Testis (tissue), 3 donors: Measurements from ENCODE around the gene FXYD7. TPM values are rescaled to one million over a fixed set of nuclear protein-coding genes. Genes with fewer than 3 reads are reported as not detected.

ENCODE experiments used
- DNase-seq: peaks from one replicate; pipeline ENCODE4 v3.0.0-alpha.2; 2019
- H3K27ac ChIP-seq, 2 donors: fragments of 200-600 bp; sonication (generic); one replicate each; pipeline ENCODE4 v1.5.1; 2019
- H3K27me3 ChIP-seq: fragments of 200-600 bp; sonication (generic); one replicate; pipeline ENCODE4 v1.5.1; 2019
- H3K36me3 ChIP-seq: fragments of 200-600 bp; sonication (generic); one replicate; pipeline ENCODE4 v1.5.1; 2017; ENCODE audit warnings: low read depth; ENCODE audit errors: missing control alignments
- H3K4me1 ChIP-seq: fragments of 200-600 bp; sonication (generic); one replicate; pipeline ENCODE4 v1.5.1; 2019
- H3K4me3 ChIP-seq, 2 donors: fragments of 200-600 bp; sonication (generic); one replicate each; pipeline ENCODE4 v1.5.1; 2017 to 2019
- H3K9me3 ChIP-seq: fragments of 200-600 bp; sonication (generic); one replicate; pipeline ENCODE4 v1.5.1; 2017
- CTCF ChIP-seq, 3 experiments: fragments of 450-650 bp in 2 of 3; fragments of 200-600 bp in 1 of 3; sonication (generic) in 1 of 3; IDR thresholded peaks; one replicate each; pipeline ENCODE4 v1.5.1; 2016 to 2019; ENCODE audit warnings: antibody characterized with exemption in 3 of 3, mild to moderate bottlenecking in 2 of 3, moderate library complexity in 1 of 3
- POLR2A ChIP-seq: fragments of 450-650 bp; IDR thresholded peaks from one replicate; pipeline ENCODE4 v1.6.1; 2017; ENCODE audit warnings: antibody characterized with exemption, mild to moderate bottlenecking, moderate library complexity
- WGBS, 2 donors: methylation state at CpG; one replicate each; pipeline ENCODE4 v1.1.5; 2018; 5-methylcytosine and 5-hydroxymethylcytosine counted together
- intact Hi-C: fragments of 100-400 bp; cut with DNase I; formaldehyde crosslinking; loops from one replicate; pipeline ENCODE4 v1.15.1; 2023; ENCODE audit warnings: low total_unique reads
- polyA plus RNA-seq: library from polyadenylated mRNA; stranded (reverse); fragments of 350-450 nt; fragmentation: Illumina TruSeq; extraction: RNeasy Lipid Tissue Mini Kit (QIAGEN cat#74804); gene quantifications from one replicate; pipeline ENCODE4 v1.2.3, GENCODE V29; 2014; ENCODE audit warnings: low read depth, low replicate concordance; ENCODE audit not compliant: insufficient read depth
- total RNA-seq, 2 donors: library from RNA; depleted of rRNA; stranded (reverse); fragments of >200 nt; gene quantifications; one replicate each; pipeline ENCODE4 v1.2.3, GENCODE V29; 2016

FXYD7 gene
- total and polyA plus RNA-seq, 3 donors from 2014 or later: 1.2 to 2.1 TPM; not detected in 1

DNA sequence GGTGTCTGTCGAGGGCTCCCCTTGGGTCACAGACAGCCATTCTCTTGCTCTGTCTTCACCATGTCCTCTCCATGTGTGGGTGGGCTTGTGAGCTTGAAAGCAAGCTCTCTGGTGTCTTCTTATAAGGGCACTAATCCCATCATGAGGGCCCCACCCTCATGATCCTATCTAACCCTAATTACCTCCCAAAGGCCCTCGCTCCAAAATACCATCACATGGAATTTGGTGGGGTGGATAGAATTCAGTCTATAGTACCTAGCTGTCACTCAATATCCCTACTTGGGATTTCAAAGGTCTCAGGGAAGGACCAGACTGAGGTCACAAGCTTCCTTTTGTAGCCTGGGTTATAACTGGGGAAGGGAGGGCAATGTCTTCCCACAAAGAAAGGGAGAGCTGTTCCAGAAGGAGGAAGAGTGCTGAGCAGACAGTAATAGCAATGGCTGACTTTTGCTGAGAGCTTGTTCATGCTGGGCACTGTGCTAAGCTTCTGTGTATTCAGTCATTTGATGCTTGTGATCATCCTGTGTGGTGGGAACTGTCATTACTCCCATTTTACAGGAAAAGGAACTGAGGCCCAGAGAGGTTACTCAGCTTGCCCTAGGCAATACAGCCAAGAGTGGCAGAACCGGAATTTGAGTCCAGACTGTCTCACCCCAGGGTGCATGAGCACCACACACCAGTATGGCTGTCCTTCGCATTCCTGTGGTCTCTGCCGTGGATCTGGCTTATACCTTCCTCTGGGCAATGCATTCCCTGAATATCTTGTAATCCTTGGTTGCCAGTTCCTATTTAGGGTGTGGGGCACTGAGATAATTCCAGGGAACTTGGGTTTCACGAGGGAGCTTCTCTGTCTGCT is 19.6 kb downstream of the FXYD7 start:
- DNase-seq: no peak
- H3K27me3 ChIP-seq: no peaks in the 10 kb centered on the region
- no peaks in the 10 kb centered on the region for H3K4me1 ChIP-seq
- TF ChIP-seq CTCF (IDR thresholded peaks at IDR 0.05): no peak
- no peak for TF ChIP-seq POLR2A
- H3K4me3 ChIP-seq: no peak overlapping the region
- 80 to 90% methylated on average over 6 of the region's 6 CpGs for WGBS, 2 donors
- H3K9me3 ChIP-seq: no peaks in the 10 kb centered on the region
- intact Hi-C loops: no loop called here
- H3K27ac ChIP-seq: no peak overlapping the region
- H3K36me3 ChIP-seq: no peaks in the 10 kb centered on the region

GRCh38 chr19:35164418-35164817 is 21.4 kb downstream of the FXYD7 start:
- WGBS, 2 donors: 63 to 90% methylated on average over 2 of the region's 2 CpGs
- no peaks in the 10 kb centered on the region for H3K4me1 ChIP-seq
- H3K36me3 ChIP-seq: no peaks in the 10 kb centered on the region
- no peak overlapping the region for H3K4me3 ChIP-seq
- TF ChIP-seq POLR2A (no peak), CTCF (IDR thresholded peaks at IDR 0.05) (no peak)
- intact Hi-C loops: no loop called here
- no peaks in the 10 kb centered on the region for H3K27me3 ChIP-seq
- no peak overlapping the region for H3K27ac ChIP-seq
- no peaks in the 10 kb centered on the region for H3K9me3 ChIP-seq
- no peak for DNase-seq

DNA sequence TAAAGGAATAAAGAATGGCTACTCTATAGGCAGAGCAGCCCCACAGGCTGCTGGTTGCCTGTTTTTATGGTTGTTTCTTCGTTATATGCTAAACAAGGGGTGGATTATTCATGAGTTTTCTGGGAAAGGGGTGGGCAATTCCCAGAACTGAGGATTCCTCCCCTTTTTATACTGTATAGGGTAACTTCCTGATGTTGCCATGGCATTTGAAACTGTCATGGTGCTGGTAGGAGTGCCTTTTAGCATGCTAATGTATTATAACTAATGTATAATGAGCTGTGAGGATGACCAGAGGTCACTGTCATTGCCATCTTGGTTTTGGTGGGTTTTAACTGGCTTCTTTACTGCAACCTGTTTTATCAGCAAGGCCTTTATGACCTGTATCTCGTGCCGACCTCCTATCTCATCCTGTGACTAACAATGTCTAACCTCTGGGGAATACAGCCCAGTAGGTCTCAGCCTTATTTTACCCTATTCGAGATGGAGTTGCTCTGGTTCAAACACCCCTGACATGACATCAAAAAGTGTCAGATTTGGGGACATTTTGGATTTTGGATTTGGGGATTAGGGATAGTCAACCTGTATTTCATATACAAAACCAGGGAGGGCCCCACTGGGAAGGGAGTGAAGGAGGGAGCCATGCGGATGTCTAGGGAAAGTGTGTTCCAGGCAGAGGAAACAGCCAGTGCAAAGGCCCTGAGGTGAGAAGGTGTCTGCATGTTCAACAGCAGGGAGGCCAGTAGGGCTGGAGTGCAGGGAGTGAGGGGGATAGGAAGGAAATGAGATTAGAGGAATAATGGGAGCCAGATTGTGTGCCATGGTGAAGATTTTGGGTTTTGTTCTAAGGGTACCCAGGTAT is 22.4 kb downstream of the FXYD7 start:
- TF ChIP-seq CTCF (IDR thresholded peaks at IDR 0.05): no peak
- no peak for TF ChIP-seq POLR2A
- H3K36me3 ChIP-seq: no peaks in the 10 kb centered on the region
- intact Hi-C loops: no loop called here

GRCh38 chr19:35166100-35167063 is 23.3 kb downstream of the FXYD7 start:
- no peaks in the 10 kb centered on the region for H3K36me3 ChIP-seq
- TF ChIP-seq CTCF (IDR thresholded peaks at IDR 0.05) (no peak), POLR2A (no peak)
- H3K27ac ChIP-seq: no peak overlapping the region
- H3K4me1 ChIP-seq: no peaks in the 10 kb centered on the region
- 94 to 95% methylated on average over 7 of the region's 7 CpGs for WGBS, 2 donors
- H3K27me3 ChIP-seq: no peaks in the 10 kb centered on the region
- DNase-seq: no peak
- no peaks in the 10 kb centered on the region for H3K9me3 ChIP-seq
- no peak overlapping the region for H3K4me3 ChIP-seq
- intact Hi-C loops: no loop called here

More for the DNA sequence above, 22.4 kb downstream of the FXYD7 start:
- no peak overlapping the region for H3K4me3 ChIP-seq
- WGBS, 2 donors: 74 to 77% methylated on average over 5 of the region's 5 CpGs
- no peaks in the 10 kb centered on the region for H3K4me1 ChIP-seq
- H3K27ac ChIP-seq: no peak overlapping the region
- no peaks in the 10 kb centered on the region for H3K27me3 ChIP-seq
- DNase-seq: no peak
- no peaks in the 10 kb centered on the region for H3K9me3 ChIP-seq
